Measurements from ENCODE around the gene CIRBP. TPM values are rescaled to one million over a fixed set of nuclear protein-coding genes. Genes with fewer than 3 reads are reported as not detected.
A peak's percentile ranks its signal among the peaks of the same experiment; 100 is the strongest.

The CIRBP gene
- total RNA-seq, 1 experiment from 2014 or later, result 263 TPM

GRCh38 chr19:1294688-1295087 is 25.6 kb downstream of the CIRBP start:
- no peak overlapping the region for H3K27ac Mint-ChIP-seq
- H3K27ac ChIP-seq (ENCODE audit: insufficient read length, low read depth, low read length), result no peak overlapping the region

More at GRCh38 chr19:1294688-1295087, 25.6 kb downstream of the CIRBP start:
- no peak overlapping the region for H2BK5ac ChIP-seq (ENCODE audit: insufficient read length, low read length)
- no peak overlapping the region for H4K5ac ChIP-seq (ENCODE audit: insufficient read length, low read depth, low read length)
- peaks cover 0 to 4% (median 2%) of the 10 kb centered on the region in 3 experiments; a peak in 2 of 7 replicates for H3K36me3 Mint-ChIP-seq (ENCODE audit: insufficient read depth in 1 of 3, low read depth in 3 of 3)
- H3T11ph ChIP-seq (ENCODE audit: low read length), result no peak overlapping the region
- H3K4me1 ChIP-seq (ENCODE audit: insufficient read depth, low read length), result no peaks in the 10 kb centered on the region
- H2BK15ac ChIP-seq (ENCODE audit: low read depth, low read length), result no peak overlapping the region
- no peak overlapping the region for H3K23ac ChIP-seq (ENCODE audit: insufficient read length, low read depth, low read length)
- no peak overlapping the region for H3K4me2 ChIP-seq (ENCODE audit: insufficient read depth, insufficient read length, low read length)
- H3K79me2 ChIP-seq (ENCODE audit: insufficient read depth, low read length), result no peaks in the 10 kb centered on the region
- no peaks in the 10 kb centered on the region for H3K79me1 ChIP-seq (ENCODE audit: insufficient read depth, low read depth, low read length, poor library complexity, severe bottlenecking)
- H3K27me3 ChIP-seq (ENCODE audit: insufficient read depth, low read length), result no peaks in the 10 kb centered on the region
- H3K56ac ChIP-seq (ENCODE audit: insufficient read length, low read depth, low read length), result no peak overlapping the region
- no CpG with 5 or more reads among the region's 14 CpGs for WGBS (ENCODE audit: extremely low coverage, insufficient read length, low lambda C conversion rate)
- no peaks in the 10 kb centered on the region for H3K9me3 Mint-ChIP-seq
- no peak overlapping the region for H2BK20ac ChIP-seq (ENCODE audit: low read depth, low read length, poor library complexity, severe bottlenecking)
- H2BK12ac ChIP-seq (ENCODE audit: insufficient read length, low read depth, low read length), result no peak overlapping the region
- no peak overlapping the region for H2AK5ac ChIP-seq (ENCODE audit: insufficient read length, low read length)
- peaks cover 0 to 12% of the 10 kb centered on the region in 2 experiments; a peak in 2 of 4 replicates for H3K4me1 Mint-ChIP-seq
- H3K27me3 Mint-ChIP-seq (ENCODE audit: low read depth), result peaks cover 13% of the 10 kb centered on the region
- no peak overlapping the region for H3K4ac ChIP-seq (ENCODE audit: low read depth, low read length)
- no peak overlapping the region for H4K91ac ChIP-seq (ENCODE audit: insufficient read length, low read depth, low read length)
- no peak overlapping the region for H4K8ac ChIP-seq (replicated peaks; ENCODE audit: insufficient read length, low read depth, low read length)
- no peak overlapping the region for H3K18ac ChIP-seq (ENCODE audit: insufficient read length, low read depth, low read length)
- no peaks in the 10 kb centered on the region for H3K9me3 ChIP-seq (ENCODE audit: control insufficient read depth, low read depth, low read length)
- H3K4me3 Mint-ChIP-seq, result peak overlapping the region; percentile 12 to 77; a peak in 3 of 5 replicates
- no peak overlapping the region for H2AFZ ChIP-seq (ENCODE audit: low read length)
- no peaks in the 10 kb centered on the region for H3K23me2 ChIP-seq (ENCODE audit: insufficient read length, low read depth, low read length, poor library complexity, severe bottlenecking)
- no peak overlapping the region for H3K9ac ChIP-seq (ENCODE audit: extremely low read depth, insufficient read length, low read length)
- no peak overlapping the region for H2BK120ac ChIP-seq (ENCODE audit: low read depth, low read length, poor library complexity, severe bottlenecking)
- no peaks in the 10 kb centered on the region for H4K20me1 ChIP-seq (ENCODE audit: control insufficient read depth, insufficient read depth, insufficient read length)
- DNase-seq, result no peak
- no peak for TF ChIP-seq CTCF (conservative IDR thresholded peaks at IDR 0.05)
- H3K14ac ChIP-seq (ENCODE audit: insufficient read depth, low read length), result no peak overlapping the region
